PC-3 (cell line): Measurements from ENCODE around the gene GIT2. TPM values are rescaled to one million over a fixed set of nuclear protein-coding genes. Genes with fewer than 3 reads are reported as not detected.

ENCODE experiments used
- ATAC-seq: fragments of 200-7000 bp; cut with Tn5 transposase; 2 replicates; pipeline ENCODE4 v1.9.1; 2020; ENCODE audit warnings: mild to moderate bottlenecking, moderate library complexity
- BruUV-seq: library from RNA; stranded (reverse); fragments of 400-500 nt; replicated peaks from 2 replicates; lab custom pipeline; 2021; lab: Mats Ljungman, UMichigan
- CTCF ChIA-PET: fragments of 300-600 bp; sonication (Branson Sonifier 250); formaldehyde crosslinking; loops from one replicate; lab custom pipeline; 2022; ENCODE audit warnings: antibody characterized with exemption; lab: Charles Lee
- POLR2A ChIA-PET: fragments of 300-600 bp; sonication (Branson Sonifier 250); formaldehyde crosslinking; loops from one replicate; lab custom pipeline; 2022; ENCODE audit warnings: antibody characterized with exemption; ENCODE audit not compliant: unreplicated experiment; lab: Charles Lee
- DNase-seq: peaks from one replicate; pipeline ENCODE4 v3.0.0-alpha.2; 2015
- H2AFZ ChIP-seq: fragments of 300-600 bp; sonication (generic); 2 replicates; pipeline ENCODE4 v1.6.0; 2016; ENCODE audit warnings: antibody characterized with exemption, low read length
- H3F3A ChIP-seq: fragments of 300-600 bp; sonication (generic); one replicate; pipeline ENCODE4 v1.6.0; 2017; ENCODE audit warnings: antibody characterized with exemption, low read length, control low read depth, mild to moderate bottlenecking; ENCODE audit not compliant: unreplicated experiment
- H3K27ac ChIP-seq: fragments of 300-600 bp; sonication (generic); 2 replicates; pipeline ENCODE4 v1.5.1; 2016; ENCODE audit warnings: mild to moderate bottlenecking, low read length
- H3K27me3 ChIP-seq: fragments of 300-600 bp; sonication (generic); 2 replicates; pipeline ENCODE4 v1.6.1; 2016; ENCODE audit warnings: low read length, mixed read lengths
- H3K36me3 ChIP-seq: fragments of 300-600 bp; sonication (generic); 2 replicates; pipeline ENCODE4 v1.6.1; 2016; ENCODE audit warnings: low read depth, mixed run types, low read length, mixed read lengths
- H3K4me1 ChIP-seq: fragments of 300-600 bp; sonication (generic); 2 replicates; pipeline ENCODE4 v1.5.1; 2016; ENCODE audit warnings: low read length; ENCODE audit not compliant: insufficient read depth
- H3K4me2 ChIP-seq: fragments of 300-600 bp; sonication (generic); 2 replicates; pipeline ENCODE4 v1.6.0; 2016; ENCODE audit warnings: low read length
- H3K4me3 ChIP-seq: fragments of 300-600 bp; sonication (generic); 2 replicates; pipeline ENCODE4 v1.5.1; 2016; ENCODE audit warnings: mild to moderate bottlenecking, low read length, mixed read lengths
- H3K79me2 ChIP-seq: fragments of 300-600 bp; sonication (generic); 2 replicates; pipeline ENCODE4 v1.6.1; 2017; ENCODE audit warnings: low read length, mixed read lengths
- H3K9ac ChIP-seq: fragments of 300-600 bp; sonication (generic); 2 replicates; pipeline ENCODE4 v1.6.0; 2016; ENCODE audit warnings: mild to moderate bottlenecking, low read length
- H3K9me2 ChIP-seq: fragments of 300-600 bp; sonication (generic); replicated peaks from 2 replicates; pipeline ENCODE4 v1.6.1; 2016; ENCODE audit warnings: mixed run types, low read length, mixed read lengths
- H3K9me3 ChIP-seq: fragments of 300-600 bp; sonication (generic); 2 replicates; pipeline ENCODE4 v1.6.1; 2016; ENCODE audit warnings: low read length, mixed read lengths
- H4K20me1 ChIP-seq: fragments of 300-600 bp; sonication (generic); 2 replicates; pipeline ENCODE4 v1.6.1; 2016; ENCODE audit warnings: low read length, mixed read lengths
- EZH2 ChIP-seq: fragments of 300-600 bp; sonication (generic); IDR thresholded peaks from one replicate; pipeline ENCODE4 v1.6.1; 2017; ENCODE audit warnings: antibody characterized with exemption, mild to moderate bottlenecking, low read length; ENCODE audit not compliant: unreplicated experiment
- EZH2phosphoT487 ChIP-seq: fragments of 300-600 bp; sonication (generic); IDR thresholded peaks from 2 replicates; pipeline ENCODE4 v1.6.1; 2018; ENCODE audit warnings: mild to moderate bottlenecking, antibody characterized with exemption, low read length, borderline replicate concordance
- intact Hi-C: fragments of 100-400 bp; cut with micrococcal nuclease; formaldehyde crosslinking; loops from 2 replicates; pipeline ENCODE4 v1.9.0; 2023
- total RNA-seq: library from RNA; depleted of rRNA; stranded (reverse); fragments of >200 nt; gene quantifications from 2 replicates; pipeline ENCODE4 v1.2.3, GENCODE V29; 2014; rRNA removed
- TF ChIP-seq, protein P1 (sequence below): fragments of 300-600 bp; sonication (generic); conservative IDR thresholded peaks from 2 replicates; pipeline ENCODE4 v1.5.1; 2017; ENCODE audit warnings: antibody characterized with exemption, low read depth, mild to moderate bottlenecking, low read length

The GIT2 gene
- total RNA-seq, 1 experiment from 2014 or later, result 26.8 TPM

DNA sequence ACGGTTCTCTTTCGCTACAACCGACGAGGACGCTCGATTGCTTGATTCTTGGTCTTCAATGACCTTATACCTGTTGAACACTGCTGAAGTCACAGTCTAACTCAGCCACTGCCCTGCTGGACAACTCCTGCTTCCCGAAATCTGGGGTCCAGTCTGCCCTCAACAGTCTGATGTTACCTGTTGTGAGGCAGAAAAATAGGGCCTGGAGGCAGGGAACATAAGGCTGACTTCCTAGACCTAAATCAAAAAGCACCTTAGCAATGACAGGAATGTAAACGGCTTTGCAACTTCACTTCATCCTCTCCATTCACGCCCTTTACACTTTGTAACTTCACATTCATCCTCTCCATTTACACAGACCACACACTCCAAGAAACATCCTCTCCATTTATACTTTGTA is 115.2 kb downstream of the GIT2 start:
- Histone ChIP-seq H3K4me2 (peak overlapping the region; percentile 94), H3K9me2 (no peaks in the 10 kb centered on the region), H3K4me1 (peaks cover 37% of the 10 kb centered on the region), H3K4me3 (peak overlapping the region; percentile 71), H3K27me3 (no peaks in the 10 kb centered on the region), H3K79me2 (peaks cover 42% of the 10 kb centered on the region), H3F3A (no peaks in the 10 kb centered on the region), H3K9me3 (no peaks in the 10 kb centered on the region), H3K27ac (peak overlapping the region; percentile 19; the same call in 1 of the 2 replicates), H2AFZ (peak overlapping the region; percentile 95), H3K36me3 (no peaks in the 10 kb centered on the region), H4K20me1 (no peaks in the 10 kb centered on the region), H3K9ac (peak overlapping the region; percentile 68)
- BruUV-seq, result TSS peak; percentile 83
- CTCF ChIA-PET, result interaction anchor here (0.5 kb wide), 1 partner anchor 27 kb away, joined by 5 read pairs; no protein-coding TSS in a partner anchor
- POLR2A ChIA-PET, result no interaction called here
- DNase-seq (peak; percentile 30), ATAC-seq (peak; percentile 12)
- TF ChIP-seq EZH2 (no peak), EZH2phosphoT487 (no peak)
- TF ChIP-seq, protein P1, sequence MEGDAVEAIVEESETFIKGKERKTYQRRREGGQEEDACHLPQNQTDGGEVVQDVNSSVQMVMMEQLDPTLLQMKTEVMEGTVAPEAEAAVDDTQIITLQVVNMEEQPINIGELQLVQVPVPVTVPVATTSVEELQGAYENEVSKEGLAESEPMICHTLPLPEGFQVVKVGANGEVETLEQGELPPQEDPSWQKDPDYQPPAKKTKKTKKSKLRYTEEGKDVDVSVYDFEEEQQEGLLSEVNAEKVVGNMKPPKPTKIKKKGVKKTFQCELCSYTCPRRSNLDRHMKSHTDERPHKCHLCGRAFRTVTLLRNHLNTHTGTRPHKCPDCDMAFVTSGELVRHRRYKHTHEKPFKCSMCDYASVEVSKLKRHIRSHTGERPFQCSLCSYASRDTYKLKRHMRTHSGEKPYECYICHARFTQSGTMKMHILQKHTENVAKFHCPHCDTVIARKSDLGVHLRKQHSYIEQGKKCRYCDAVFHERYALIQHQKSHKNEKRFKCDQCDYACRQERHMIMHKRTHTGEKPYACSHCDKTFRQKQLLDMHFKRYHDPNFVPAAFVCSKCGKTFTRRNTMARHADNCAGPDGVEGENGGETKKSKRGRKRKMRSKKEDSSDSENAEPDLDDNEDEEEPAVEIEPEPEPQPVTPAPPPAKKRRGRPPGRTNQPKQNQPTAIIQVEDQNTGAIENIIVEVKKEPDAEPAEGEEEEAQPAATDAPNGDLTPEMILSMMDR, result no peak
- intact Hi-C loops, result loop anchor here (1.0 to 2.0 kb wide), 3 partner anchors 20 to 76 kb away; partner anchors contain the start of gene TCHP

DNA sequence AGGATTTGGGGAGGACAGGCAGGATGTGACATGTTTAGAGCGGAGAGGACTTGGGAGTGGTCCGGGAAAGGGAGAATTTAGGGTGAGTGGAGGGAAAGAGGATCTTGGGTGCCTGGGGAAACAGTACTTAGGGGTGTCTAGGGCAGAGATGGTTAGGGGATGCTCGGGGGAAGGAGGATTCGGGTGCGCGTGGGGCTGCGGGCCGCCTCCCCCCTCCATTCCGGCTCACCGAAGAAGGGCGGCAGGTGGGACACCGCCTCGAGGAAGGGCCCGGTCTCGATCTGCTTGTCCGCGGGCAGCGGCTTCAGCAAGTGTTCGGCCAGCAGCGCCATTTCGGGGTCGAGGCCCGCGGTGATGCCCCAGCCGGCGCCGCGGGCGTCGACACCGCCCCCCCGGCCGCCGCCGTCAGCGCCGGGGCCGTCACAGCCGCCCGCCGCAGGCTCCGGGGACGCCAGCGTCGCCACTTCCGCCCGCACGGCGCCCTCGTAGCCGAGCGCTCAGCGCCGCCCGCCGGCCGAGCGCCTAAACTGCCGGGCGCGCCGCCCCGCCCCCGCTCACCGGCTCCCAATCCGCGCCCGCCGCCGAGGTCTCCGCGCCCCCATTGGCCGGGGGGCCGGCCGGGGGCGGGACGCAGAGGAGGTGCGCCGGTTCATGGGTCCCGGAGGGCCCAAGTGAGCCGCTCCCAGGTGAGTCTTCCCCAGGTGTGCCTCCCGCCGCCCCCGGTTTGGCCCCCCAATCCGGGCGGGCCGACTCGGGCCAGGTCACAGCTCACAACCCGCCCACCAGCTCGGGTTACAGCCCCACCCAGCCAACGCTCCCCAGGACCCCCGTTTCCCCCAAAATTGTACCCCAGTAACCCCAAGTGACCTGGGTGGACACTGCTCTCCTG is 115.9 kb downstream of the GIT2 start, which contains the start of gene GLTP:
GLTP (minus strand) TSS at position 499 of the 889 bp plus-strand sequence; CDS start at position 332, 167 bp downstream.
- H3K9me3 ChIP-seq, result no peaks in the 10 kb centered on the region
- H3K4me2 ChIP-seq, result peak within 1 kb of the TSS; percentile 94
- peaks cover 44% of the 10 kb centered on the region for H3K4me1 ChIP-seq
- peak within 1 kb of the TSS; percentile 84 for H3K4me3 ChIP-seq
- peaks cover 43% of the 10 kb centered on the region for H3K79me2 ChIP-seq
- H2AFZ ChIP-seq, result peak within 1 kb of the TSS; percentile 95
- TF ChIP-seq, protein P1, result peak; percentile 33; the same call in 1 of the 2 replicates
- no peak for TF ChIP-seq EZH2
- TF ChIP-seq EZH2phosphoT487, result no peak
- CTCF ChIA-PET, result no interaction called here
- H3F3A ChIP-seq, result no peaks in the 10 kb centered on the region
- POLR2A ChIA-PET, result no interaction called here
- intact Hi-C loops, result loop anchor here (1.0 to 2.0 kb wide), 3 partner anchors 21 to 75 kb away; partner anchors contain the start of gene TCHP
- H3K27ac ChIP-seq, result peak within 1 kb of the TSS; percentile 55
- no TSS peak for BruUV-seq
- H3K36me3 ChIP-seq, result no peaks in the 10 kb centered on the region
- H3K9ac ChIP-seq, result peak within 1 kb of the TSS; percentile 76
- H3K9me2 ChIP-seq, result no peaks in the 10 kb centered on the region
- peak; percentile 97 for DNase-seq
- ATAC-seq, result peak; percentile 94
- no peaks in the 10 kb centered on the region for H3K27me3 ChIP-seq
- H4K20me1 ChIP-seq, result no peaks in the 10 kb centered on the region

Other genes starting within 250 kb of the GIT2 start
- gene TRPV4, start 163.0 kb downstream of the GIT2 start, total RNA-seq, result 1.6 and 2.4 TPM in 2 replicates
- 78.2 and 82.6 TPM in 2 replicates for gene GLTP, start 115.8 kb downstream of the GIT2 start, total RNA-seq
- gene TCHP, start 96.1 kb downstream of the GIT2 start, total RNA-seq, result 21.6 and 42.8 TPM in 2 replicates
- 117 and 118 TPM in 2 replicates for gene ANKRD13A, start 3.1 kb upstream of the GIT2 start, total RNA-seq
- 5.5 and 6.7 TPM in 2 replicates for gene C12orf76, start 52.2 kb upstream of the GIT2 start, total RNA-seq
- 7.2 and 10.1 TPM in 2 replicates for gene IFT81, start 128.0 kb upstream of the GIT2 start, total RNA-seq